Dendritic cell treated with granulocyte-macrophage colony-stimulating factor and Interleukin-4, amounts not matched to agents 40 ng/mL and 50 ng/mL, for 4 days (primary cell): ENCODE results near the gene EEIG1.

Experiments used
- H3K27ac Mint-ChIP-seq: one replicate; pipeline ENCODE4 v1.8.0; 2022; ENCODE audit warnings: mild to moderate bottlenecking, mixed read lengths
- H3K27me3 Mint-ChIP-seq: one replicate; pipeline ENCODE4 v1.8.0; 2022; ENCODE audit warnings: mild to moderate bottlenecking, mixed read lengths
- H3K36me3 Mint-ChIP-seq: one replicate; pipeline ENCODE4 v1.8.0; 2022; ENCODE audit warnings: low read depth, mixed read lengths
- H3K4me1 Mint-ChIP-seq: one replicate; pipeline ENCODE4 v1.8.0; 2022; ENCODE audit warnings: low read depth, mixed read lengths
- H3K4me3 Mint-ChIP-seq: one replicate; pipeline ENCODE4 v1.8.0; 2022; ENCODE audit warnings: mild to moderate bottlenecking, moderate library complexity, mixed read lengths
- H3K9me3 Mint-ChIP-seq: one replicate; pipeline ENCODE4 v1.8.0; 2022; ENCODE audit warnings: mixed read lengths
- intact Hi-C: fragments of 100-400 bp; cut with micrococcal nuclease; formaldehyde crosslinking; loops from one replicate; pipeline ENCODE4 v1.15.0; 2022

The EEIG1 gene

GRCh38 chr9:127966416-127967150 lies 14.2 kb downstream of the EEIG1 start:
- Mint-ChIP-seq H3K36me3 (no peaks in the 10 kb centered on the region), H3K27ac (no peak overlapping the region), H3K4me3 (no peak overlapping the region)

GRCh38 chr9:127965953-127966352 lies 14.8 kb downstream of the EEIG1 start:
- Mint-ChIP-seq H3K36me3 (no peaks in the 10 kb centered on the region), H3K9me3 (no peaks in the 10 kb centered on the region), H3K27me3 (peaks cover 42% of the 10 kb centered on the region), H3K27ac (peak overlapping the region; percentile 18), H3K4me1 (peaks cover 60% of the 10 kb centered on the region), H3K4me3 (peak overlapping the region; percentile 43)
- intact Hi-C loops, result no loop called here

More at GRCh38 chr9:127966416-127967150, 14.2 kb downstream of the EEIG1 start:
- Mint-ChIP-seq H3K27me3 (peaks cover 38% of the 10 kb centered on the region), H3K9me3 (no peaks in the 10 kb centered on the region), H3K4me1 (peaks cover 61% of the 10 kb centered on the region)
- intact Hi-C loops, result no loop called here

- H3K27ac Mint-ChIP-seq, result no peak overlapping the region
- peaks cover 36% of the 10 kb centered on the region for H3K27me3 Mint-ChIP-seq
- intact Hi-C loops, result no loop called here
- peaks cover 53% of the 10 kb centered on the region for H3K4me1 Mint-ChIP-seq
- H3K4me3 Mint-ChIP-seq, result no peak overlapping the region
- no peaks in the 10 kb centered on the region for H3K9me3 Mint-ChIP-seq
- no peaks in the 10 kb centered on the region for H3K36me3 Mint-ChIP-seq
Observed at GRCh38 chr9:127963359-127964064, 17.3 kb downstream of the EEIG1 start.

GRCh38 chr9:127963041-127963358 lies 17.8 kb downstream of the EEIG1 start:
- H3K36me3 Mint-ChIP-seq, result no peaks in the 10 kb centered on the region
- no peak overlapping the region for H3K27ac Mint-ChIP-seq
- no peak overlapping the region for H3K4me3 Mint-ChIP-seq
- H3K4me1 Mint-ChIP-seq, result peaks cover 48% of the 10 kb centered on the region
- intact Hi-C loops, result no loop called here
- no peaks in the 10 kb centered on the region for H3K9me3 Mint-ChIP-seq
- H3K27me3 Mint-ChIP-seq, result peaks cover 36% of the 10 kb centered on the region

GRCh38 chr9:127962278-127962677 lies 18.5 kb downstream of the EEIG1 start:
- intact Hi-C loops, result no loop called here
- Mint-ChIP-seq H3K4me3 (no peak overlapping the region), H3K36me3 (no peaks in the 10 kb centered on the region), H3K4me1 (peaks cover 41% of the 10 kb centered on the region), H3K9me3 (no peaks in the 10 kb centered on the region), H3K27me3 (peaks cover 33% of the 10 kb centered on the region), H3K27ac (peak overlapping the region; percentile 17)

GRCh38 chr9:127961613-127962155 lies 19.1 kb downstream of the EEIG1 start:
- peaks cover 35% of the 10 kb centered on the region for H3K4me1 Mint-ChIP-seq
- no peaks in the 10 kb centered on the region for H3K9me3 Mint-ChIP-seq
- peaks cover 28% of the 10 kb centered on the region for H3K27me3 Mint-ChIP-seq
- H3K27ac Mint-ChIP-seq, result peak overlapping the region; percentile 17
- intact Hi-C loops, result no loop called here
- H3K36me3 Mint-ChIP-seq, result no peaks in the 10 kb centered on the region
- H3K4me3 Mint-ChIP-seq, result no peak overlapping the region

- Mint-ChIP-seq H3K4me1 (peaks cover 29% of the 10 kb centered on the region), H3K9me3 (no peaks in the 10 kb centered on the region), H3K36me3 (no peaks in the 10 kb centered on the region), H3K27ac (peak overlapping the region; percentile 17), H3K27me3 (peaks cover 26% of the 10 kb centered on the region), H3K4me3 (no peak overlapping the region)
- intact Hi-C loops, result no loop called here
Observed at GRCh38 chr9:127961155-127961490, 19.7 kb downstream of the EEIG1 start.

- H3K4me3 Mint-ChIP-seq, result no peak overlapping the region
- no peaks in the 10 kb centered on the region for H3K36me3 Mint-ChIP-seq
- H3K27me3 Mint-ChIP-seq, result peaks cover 26% of the 10 kb centered on the region
Observed at GRCh38 chr9:127960410-127961154, 20.2 kb downstream of the EEIG1 start.

GRCh38 chr9:127959841-127960409 lies 20.9 kb downstream of the EEIG1 start:
- no peaks in the 10 kb centered on the region for H3K36me3 Mint-ChIP-seq
- no peaks in the 10 kb centered on the region for H3K9me3 Mint-ChIP-seq
- H3K4me3 Mint-ChIP-seq, result no peak overlapping the region
- peaks cover 28% of the 10 kb centered on the region for H3K4me1 Mint-ChIP-seq
- intact Hi-C loops, result no loop called here
- no peak overlapping the region for H3K27ac Mint-ChIP-seq
- H3K27me3 Mint-ChIP-seq, result peaks cover 30% of the 10 kb centered on the region

More at GRCh38 chr9:127960410-127961154, 20.2 kb downstream of the EEIG1 start:
- intact Hi-C loops, result no loop called here
- no peak overlapping the region for H3K27ac Mint-ChIP-seq
- peaks cover 28% of the 10 kb centered on the region for H3K4me1 Mint-ChIP-seq
- H3K9me3 Mint-ChIP-seq, result no peaks in the 10 kb centered on the region

- H3K4me3 Mint-ChIP-seq, result no peak overlapping the region
- H3K27ac Mint-ChIP-seq, result no peak overlapping the region
- H3K27me3 Mint-ChIP-seq, result peaks cover 30% of the 10 kb centered on the region
- intact Hi-C loops, result no loop called here
- no peaks in the 10 kb centered on the region for H3K36me3 Mint-ChIP-seq
- no peaks in the 10 kb centered on the region for H3K9me3 Mint-ChIP-seq
- H3K4me1 Mint-ChIP-seq, result peaks cover 27% of the 10 kb centered on the region
Observed at GRCh38 chr9:127959398-127959797, 21.4 kb downstream of the EEIG1 start.

GRCh38 chr9:127958728-127959127 lies 22.1 kb downstream of the EEIG1 start:
- intact Hi-C loops, result no loop called here
- H3K27ac Mint-ChIP-seq, result no peak overlapping the region
- no peak overlapping the region for H3K4me3 Mint-ChIP-seq
- H3K36me3 Mint-ChIP-seq, result no peaks in the 10 kb centered on the region
- H3K27me3 Mint-ChIP-seq, result peaks cover 29% of the 10 kb centered on the region
- H3K9me3 Mint-ChIP-seq, result no peaks in the 10 kb centered on the region
- H3K4me1 Mint-ChIP-seq, result peaks cover 23% of the 10 kb centered on the region

GRCh38 chr9:127955294-127956015 lies 25.3 kb downstream of the EEIG1 start:
- intact Hi-C loops, result no loop called here
- peaks cover 20% of the 10 kb centered on the region for H3K27me3 Mint-ChIP-seq
- no peak overlapping the region for H3K4me3 Mint-ChIP-seq
- no peaks in the 10 kb centered on the region for H3K36me3 Mint-ChIP-seq
- no peak overlapping the region for H3K27ac Mint-ChIP-seq
- peaks cover 23% of the 10 kb centered on the region for H3K4me1 Mint-ChIP-seq
- H3K9me3 Mint-ChIP-seq, result no peaks in the 10 kb centered on the region

GRCh38 chr9:127954831-127955293 lies 25.9 kb downstream of the EEIG1 start:
- Mint-ChIP-seq H3K4me1 (peaks cover 28% of the 10 kb centered on the region), H3K27ac (no peak overlapping the region), H3K27me3 (peaks cover 20% of the 10 kb centered on the region), H3K4me3 (no peak overlapping the region), H3K36me3 (no peaks in the 10 kb centered on the region), H3K9me3 (no peaks in the 10 kb centered on the region)
- intact Hi-C loops, result no loop called here
